Measurements from ENCODE around the gene XPO5. TPM values are rescaled to one million over a fixed set of nuclear protein-coding genes. Genes with fewer than 3 reads are reported as not detected.
A peak's percentile ranks its signal among the peaks of the same experiment; 100 is the strongest.

XPO5 gene
- total and polyA plus RNA-seq, 2 experiments from 2014 or later, result 29.4 to 31.3 TPM

DNA sequence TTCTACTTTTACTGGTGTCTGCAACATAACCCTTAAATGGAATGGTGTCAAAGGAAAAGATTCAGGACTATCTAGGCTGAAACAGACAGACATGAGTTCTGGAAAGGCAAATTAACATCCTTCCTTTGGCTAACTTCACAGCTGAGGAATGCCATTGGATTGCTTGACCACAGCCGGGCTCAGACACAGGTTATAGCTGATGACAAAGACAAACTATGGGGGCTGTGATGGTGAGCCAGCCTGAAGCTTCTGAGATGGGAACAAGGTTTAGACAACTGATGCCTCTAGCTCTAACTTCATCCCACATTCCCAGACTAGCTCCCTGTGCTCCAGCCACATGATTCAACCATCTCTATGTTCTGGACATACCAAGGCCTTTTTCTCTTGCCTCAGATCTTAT is 43.6 kb downstream of the XPO5 start:
- TF ChIP-seq, protein P1, sequence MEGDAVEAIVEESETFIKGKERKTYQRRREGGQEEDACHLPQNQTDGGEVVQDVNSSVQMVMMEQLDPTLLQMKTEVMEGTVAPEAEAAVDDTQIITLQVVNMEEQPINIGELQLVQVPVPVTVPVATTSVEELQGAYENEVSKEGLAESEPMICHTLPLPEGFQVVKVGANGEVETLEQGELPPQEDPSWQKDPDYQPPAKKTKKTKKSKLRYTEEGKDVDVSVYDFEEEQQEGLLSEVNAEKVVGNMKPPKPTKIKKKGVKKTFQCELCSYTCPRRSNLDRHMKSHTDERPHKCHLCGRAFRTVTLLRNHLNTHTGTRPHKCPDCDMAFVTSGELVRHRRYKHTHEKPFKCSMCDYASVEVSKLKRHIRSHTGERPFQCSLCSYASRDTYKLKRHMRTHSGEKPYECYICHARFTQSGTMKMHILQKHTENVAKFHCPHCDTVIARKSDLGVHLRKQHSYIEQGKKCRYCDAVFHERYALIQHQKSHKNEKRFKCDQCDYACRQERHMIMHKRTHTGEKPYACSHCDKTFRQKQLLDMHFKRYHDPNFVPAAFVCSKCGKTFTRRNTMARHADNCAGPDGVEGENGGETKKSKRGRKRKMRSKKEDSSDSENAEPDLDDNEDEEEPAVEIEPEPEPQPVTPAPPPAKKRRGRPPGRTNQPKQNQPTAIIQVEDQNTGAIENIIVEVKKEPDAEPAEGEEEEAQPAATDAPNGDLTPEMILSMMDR (IDR thresholded peaks at IDR 0.05; ENCODE audit: low read depth, low read length), result no peak
- no peaks in the 10 kb centered on the region for H3K9me3 ChIP-seq (ENCODE audit: low read depth)
- H3K4me1 ChIP-seq (ENCODE audit: low read depth), result no peaks in the 10 kb centered on the region
- no peak for DNase-seq (ENCODE audit: low read depth in 1 of 2, low spot score in 1 of 2)
- H3K4me3 ChIP-seq, result no peak overlapping the region
- H3K27me3 ChIP-seq, result no peaks in the 10 kb centered on the region
- no peak overlapping the region for H3K27ac ChIP-seq
- peaks cover 35% of the 10 kb centered on the region for H3K36me3 ChIP-seq

DNA sequence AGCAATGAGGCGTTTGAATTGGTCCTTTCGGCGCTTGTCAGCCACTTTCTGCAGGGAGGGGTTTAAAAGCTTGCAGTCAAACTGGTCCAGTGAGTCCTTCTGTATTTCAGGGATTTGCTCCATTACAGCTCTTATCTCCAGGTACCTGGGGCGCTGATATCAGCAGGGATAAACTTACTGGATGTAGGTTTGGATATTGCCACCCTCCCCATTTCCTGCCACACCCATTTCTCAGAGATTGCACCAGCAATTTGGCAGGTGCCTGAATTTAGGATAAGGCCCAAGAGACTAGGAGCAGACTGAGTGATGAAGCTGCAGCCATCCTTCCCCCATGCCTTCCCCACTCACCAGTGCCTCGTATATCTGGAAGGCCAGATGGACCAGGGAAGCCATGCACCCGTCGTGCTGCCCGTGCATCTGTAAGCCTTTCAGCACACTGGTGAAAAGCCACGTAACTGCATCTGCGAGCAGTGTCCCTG is 51.3 kb downstream of the XPO5 start:
- DNase-seq (ENCODE audit: low read depth in 1 of 2, low spot score in 1 of 2), result no peak
- H3K36me3 ChIP-seq, result peaks cover 82% of the 10 kb centered on the region
- no peak overlapping the region for H3K27ac ChIP-seq

DNA sequence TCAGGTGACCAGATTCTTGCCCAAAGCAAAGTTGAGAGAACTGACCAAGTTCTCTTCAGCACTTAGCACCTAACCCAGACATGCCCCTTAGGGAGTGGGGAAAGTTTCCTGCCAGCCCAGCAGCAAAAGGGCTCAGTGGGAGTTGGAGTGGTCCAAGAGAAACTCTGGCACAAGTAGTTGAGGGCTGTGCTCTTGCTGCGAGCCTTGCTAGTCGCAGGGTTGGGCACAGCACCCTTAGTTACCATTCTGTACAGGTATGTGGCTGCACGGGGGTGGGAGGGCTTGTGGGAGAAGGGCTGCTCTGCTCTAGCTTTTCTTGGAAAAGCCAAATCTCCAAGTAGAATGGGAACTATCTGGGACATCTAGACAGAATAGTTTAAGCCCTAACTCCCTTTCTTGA is 52.6 kb downstream of the XPO5 start:
- Histone ChIP-seq H3K4me1 (ENCODE audit: low read depth) (no peaks in the 10 kb centered on the region), H3K27ac (no peak overlapping the region), H3K27me3 (no peaks in the 10 kb centered on the region), H3K9me3 (ENCODE audit: low read depth) (no peaks in the 10 kb centered on the region), H3K4me3 (no peak overlapping the region), H3K36me3 (peaks cover 78% of the 10 kb centered on the region)
- DNase-seq (ENCODE audit: low read depth in 1 of 2, low spot score in 1 of 2), result no peak
- TF ChIP-seq, protein P1 (IDR thresholded peaks at IDR 0.05; ENCODE audit: low read depth, low read length), result no peak

More for the DNA sequence above, 51.3 kb downstream of the XPO5 start:
- Histone ChIP-seq H3K4me3 (no peak overlapping the region), H3K27me3 (no peaks in the 10 kb centered on the region), H3K4me1 (ENCODE audit: low read depth) (no peaks in the 10 kb centered on the region), H3K9me3 (ENCODE audit: low read depth) (no peaks in the 10 kb centered on the region)
- TF ChIP-seq, protein P1 (IDR thresholded peaks at IDR 0.05; ENCODE audit: low read depth, low read length), result no peak

DNA sequence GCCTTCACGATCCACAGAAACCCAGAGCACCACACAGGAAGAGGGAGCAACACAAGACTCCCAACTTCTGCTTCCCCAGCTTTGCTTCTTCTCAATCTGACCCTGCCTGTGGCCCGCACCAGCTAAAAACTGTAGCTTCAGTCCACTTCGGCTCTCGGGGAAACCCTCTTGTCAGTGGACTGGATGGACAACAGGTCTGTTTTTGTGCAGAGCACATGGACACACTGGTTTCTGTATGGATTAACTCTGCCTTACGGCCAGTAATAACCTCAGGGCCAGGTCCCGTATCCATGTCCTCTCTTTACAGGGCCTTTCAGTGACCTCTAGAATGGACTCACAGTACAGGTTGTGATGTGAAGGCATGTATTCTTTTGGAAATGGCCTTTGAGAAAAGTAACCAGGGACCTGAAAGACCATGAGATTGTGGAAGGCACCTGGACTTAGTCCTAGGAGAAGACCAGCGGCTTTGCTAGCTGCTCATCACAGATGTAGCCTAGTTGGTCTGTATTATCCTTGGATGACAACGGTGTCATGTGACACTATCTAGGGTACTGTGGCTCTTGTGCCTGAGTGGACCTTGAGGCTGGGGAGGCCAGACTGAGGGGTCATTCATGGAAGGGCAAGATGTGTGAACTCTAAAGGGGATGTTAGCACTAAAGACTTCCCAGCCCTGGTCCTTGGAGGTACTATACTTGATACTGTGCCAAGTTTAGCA is 53.1 kb downstream of the XPO5 start:
- peaks cover 6% of the 10 kb centered on the region for H3K4me1 ChIP-seq (ENCODE audit: low read depth)
- no peak for DNase-seq (ENCODE audit: low read depth in 1 of 2, low spot score in 1 of 2)
- no peaks in the 10 kb centered on the region for H3K27me3 ChIP-seq
- peaks cover 75% of the 10 kb centered on the region for H3K36me3 ChIP-seq
- H3K9me3 ChIP-seq (ENCODE audit: low read depth), result no peaks in the 10 kb centered on the region
- TF ChIP-seq, protein P1 (IDR thresholded peaks at IDR 0.05; ENCODE audit: low read depth, low read length), result no peak
- no peak overlapping the region for H3K4me3 ChIP-seq
- peak overlapping the region; percentile 6 for H3K27ac ChIP-seq

DNA sequence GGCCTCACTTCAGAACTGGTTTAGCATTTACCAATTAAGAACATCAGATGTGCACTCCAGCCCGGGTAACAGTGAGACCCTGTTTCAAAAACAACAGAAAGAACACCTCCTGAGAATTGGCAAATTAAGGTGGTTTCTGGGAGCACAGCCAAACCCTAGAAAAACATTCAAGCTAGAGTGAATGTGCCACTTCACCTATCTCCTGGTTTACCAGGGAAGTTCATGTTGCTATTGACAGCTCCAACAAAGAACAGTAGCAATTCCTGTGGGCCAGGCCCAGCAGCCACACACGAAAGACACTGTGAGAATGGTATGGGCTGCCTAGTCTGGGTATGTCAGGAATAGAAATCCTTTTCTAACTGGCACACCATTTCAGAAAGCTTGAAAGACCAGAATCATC is 54.0 kb downstream of the XPO5 start:
- peaks cover 68% of the 10 kb centered on the region for H3K36me3 ChIP-seq

More for the DNA sequence above, 54.0 kb downstream of the XPO5 start:
- Histone ChIP-seq H3K9me3 (ENCODE audit: low read depth) (no peaks in the 10 kb centered on the region), H3K4me3 (no peak overlapping the region), H3K27ac (peak overlapping the region; percentile 6), H3K27me3 (no peaks in the 10 kb centered on the region), H3K4me1 (ENCODE audit: low read depth) (peaks cover 6% of the 10 kb centered on the region)
- TF ChIP-seq, protein P1 (IDR thresholded peaks at IDR 0.05; ENCODE audit: low read depth, low read length), result no peak
- DNase-seq (ENCODE audit: low read depth in 1 of 2, low spot score in 1 of 2), result no peak

Data from cardiac muscle cell (in vitro differentiated cells and primary cell).